HCT116 (cell line): ENCODE measurements around the gene ITPR2. TPM values are rescaled to one million over a fixed set of nuclear protein-coding genes. Genes with fewer than 3 reads are reported as not detected.

Experiments used
- ATAC-seq: fragments of 200-7000 bp; cut with Tn5 transposase; 2 replicates; pipeline ENCODE4 v1.9.1; 2020; ENCODE audit warnings: mild to moderate bottlenecking, moderate library complexity
- BruUV-seq: library from RNA; stranded (reverse); fragments of 400-500 nt; replicated peaks from 2 replicates; lab custom pipeline; 2021; lab: Mats Ljungman, UMichigan
- CTCF ChIA-PET: fragments of 300-600 bp; sonication (Branson Sonifier 250); formaldehyde crosslinking; loops from one replicate; lab custom pipeline; 2021; ENCODE audit warnings: antibody characterized with exemption; lab: Charles Lee
- POLR2A ChIA-PET: fragments of 300-600, 350-600 bp; sonication (Branson Sonifier 250); formaldehyde crosslinking; loops from one replicate; lab custom pipeline; 2021; ENCODE audit warnings: antibody characterized with exemption; lab: Charles Lee
- RAD21 ChIA-PET, 2 experiments: fragments of 300-600 bp; sonication (Branson Sonifier 250); formaldehyde crosslinking; loops; one replicate each; lab custom pipeline; 2023; ENCODE audit warnings: low total read pairs in 2 of 2; ENCODE audit not compliant: uncharacterized antibody in 2 of 2, unreplicated experiment in 2 of 2, low non-redundant PET in 1 of 2; lab: Charles Lee
- DNase-seq: peaks from one replicate; pipeline ENCODE4 v3.0.0-alpha.2; 2010; ENCODE audit warnings: low read depth, low spot score
- H2AFZ ChIP-seq: fragments of 200-600 bp; shearing (Covaris generic), sonication (generic); 2 replicates; pipeline ENCODE4 v1.6.1; 2017; ENCODE audit warnings: low read depth, mixed run types, mixed read lengths, antibody characterized with exemption, low read length; ENCODE audit not compliant: poor library complexity, severe bottlenecking
- H3K27ac ChIP-seq: 2 replicates; pipeline ENCODE4 v1.5.1; 2012; ENCODE audit warnings: low read depth, low read length
- H3K27me3 ChIP-seq: fragments of 200-600 bp; sonication (generic); 2 replicates; pipeline ENCODE4 v1.6.1; 2016; ENCODE audit warnings: mixed run types, low read length, mixed read lengths; ENCODE audit not compliant: insufficient read depth
- H3K36me3 ChIP-seq, 2 experiments: fragments of 200-500 bp in 1 of 2; fragments of 200-600 bp in 1 of 2; sonication (Bioruptor generic) in 1 of 2; sonication (generic) in 1 of 2; 2 replicates each; pipeline versions ENCODE4 v1.5.1 to v1.6.1; 2014 to 2016; ENCODE audit warnings: low read length in 2 of 2, inconsistent platforms in 1 of 2, mixed read lengths in 1 of 2, mixed run types in 1 of 2; ENCODE audit not compliant: insufficient read depth in 2 of 2, control insufficient read depth in 1 of 2
- H3K4me1 ChIP-seq, 2 experiments: fragments of 200-600 bp in 1 of 2; sonication (generic) in 1 of 2; 2 replicates each; pipeline versions ENCODE4 v1.5.1 to v1.6.1; 2012 to 2017; ENCODE audit warnings: low read length in 2 of 2, inconsistent platforms in 1 of 2, mild to moderate bottlenecking in 1 of 2, mixed read lengths in 1 of 2, mixed run types in 1 of 2, moderate library complexity in 1 of 2; ENCODE audit not compliant: insufficient read depth in 2 of 2, control insufficient read depth in 1 of 2
- H3K4me2 ChIP-seq: fragments of 200-600 bp; sonication (generic); 2 replicates; pipeline ENCODE4 v1.6.1; 2017; ENCODE audit warnings: mixed run types, low read length, mixed read lengths
- H3K4me3 ChIP-seq, 2 experiments: fragments of 200-600 bp in 1 of 2; sonication (generic) in 1 of 2; replicated peaks in 1 of 2; 2 replicates each; pipeline ENCODE4 v1.5.1; 2011 to 2016; ENCODE audit warnings: low read length in 2 of 2, control low read depth in 1 of 2, low read depth in 1 of 2, mild to moderate bottlenecking in 1 of 2, mixed read lengths in 1 of 2, mixed run types in 1 of 2
- H3K79me2 ChIP-seq: fragments of 200-600 bp; sonication (generic); 2 replicates; pipeline ENCODE4 v1.6.1; 2017; ENCODE audit warnings: mild to moderate bottlenecking, mixed run types, low read length, moderate library complexity, mixed read lengths; ENCODE audit not compliant: insufficient read depth
- H3K9ac ChIP-seq: fragments of 200-600 bp; sonication (generic); 2 replicates; pipeline ENCODE4 v1.6.1; 2016; ENCODE audit warnings: low read length, mixed read lengths
- H3K9me2 ChIP-seq: fragments of 200-600 bp; sonication (generic), shearing (Covaris generic); 2 replicates; pipeline ENCODE4 v1.6.1; 2017; ENCODE audit warnings: mixed run types, mild to moderate bottlenecking, moderate library complexity; ENCODE audit not compliant: insufficient read depth
- H3K9me3 ChIP-seq, 2 experiments: fragments of 200-500 bp in 1 of 2; fragments of 200-600 bp in 1 of 2; sonication (Bioruptor generic) in 1 of 2; sonication (generic) in 1 of 2; 2 replicates each; pipeline ENCODE4 v1.6.1; 2014 to 2017; ENCODE audit warnings: low read length in 2 of 2, mixed read lengths in 2 of 2, inconsistent platforms in 1 of 2, low read depth in 1 of 2, mild to moderate bottlenecking in 1 of 2, mixed run types in 1 of 2, moderate library complexity in 1 of 2; ENCODE audit not compliant: control insufficient read depth in 1 of 2, insufficient read depth in 1 of 2
- H4K20me1 ChIP-seq: fragments of 200-600 bp; sonication (generic), shearing (Covaris generic); 2 replicates; pipeline ENCODE4 v1.6.1; 2017; ENCODE audit warnings: mixed run types, mild to moderate bottlenecking, moderate library complexity; ENCODE audit not compliant: insufficient read depth
- CBX3 ChIP-seq: IDR thresholded peaks from 2 replicates; pipeline ENCODE4 v1.6.1; 2012; ENCODE audit warnings: low read depth
- EGR1 ChIP-seq: IDR thresholded peaks from 2 replicates; pipeline ENCODE4 v1.6.1; 2012; ENCODE audit warnings: low read depth
- EZH2 ChIP-seq: fragments of 200-600 bp; sonication (generic); IDR thresholded peaks from 2 replicates; pipeline ENCODE4 v1.6.1; 2017; ENCODE audit warnings: antibody characterized with exemption, mixed run types
- EZH2phosphoT487 ChIP-seq: fragments of 200-600 bp; IDR thresholded peaks from 2 replicates; pipeline ENCODE4 v1.6.1; 2018; ENCODE audit warnings: antibody characterized with exemption, borderline replicate concordance
- JUND ChIP-seq: IDR thresholded peaks from 2 replicates; pipeline ENCODE4 v1.6.1; 2012
- POLR2A ChIP-seq: IDR thresholded peaks from 2 replicates; pipeline ENCODE4 v1.7.0; 2011; ENCODE audit warnings: borderline replicate concordance; ENCODE audit not compliant: insufficient read depth, insufficient read length; ENCODE audit errors: extremely low read depth
- POLR2AphosphoS5 ChIP-seq: IDR thresholded peaks from 2 replicates; pipeline ENCODE4 v1.6.1; 2011; ENCODE audit warnings: mild to moderate bottlenecking, low read depth, low read length, moderate library complexity
- SP1 ChIP-seq: IDR thresholded peaks from 2 replicates; pipeline ENCODE4 v1.6.1; 2012; ENCODE audit warnings: low read depth
- TCF7L2 ChIP-seq: IDR thresholded peaks from 2 replicates; pipeline ENCODE4 v1.7.0; 2011; ENCODE audit warnings: borderline replicate concordance, inconsistent platforms; ENCODE audit not compliant: insufficient read depth, insufficient read length; ENCODE audit errors: extremely low read depth
- ZFX ChIP-seq: fragments of 450-650 bp; IDR thresholded peaks from 2 replicates; pipeline ENCODE4 v1.6.1; 2017
- ZNF274 ChIP-seq: fragments of 200-500 bp; sonication (Bioruptor generic); IDR thresholded peaks from 2 replicates; pipeline ENCODE4 v1.6.1; 2014; ENCODE audit warnings: mild to moderate bottlenecking, low read depth, low read length, inconsistent platforms
- intact Hi-C: fragments of 100-400 bp; cut with micrococcal nuclease; formaldehyde crosslinking; loops from 2 replicates; pipeline ENCODE4 v1.10.0; 2022
- total RNA-seq: library from RNA; stranded (reverse); gene quantifications from one replicate; pipeline ENCODE4 v1.2.1, GENCODE V29; 2021; ENCODE audit not compliant: unreplicated experiment
- TF ChIP-seq, protein P1 (sequence below): IDR thresholded peaks from 2 replicates; pipeline ENCODE4 v1.6.1; 2012; ENCODE audit warnings: low read depth
- TF ChIP-seq, protein P2 (sequence below): IDR thresholded peaks from 2 replicates; pipeline ENCODE4 v1.6.1; 2012
- TF ChIP-seq, protein P3 (sequence below), 3 experiments: fragments of 200-600 bp in 1 of 3; sonication (generic) in 1 of 3; IDR thresholded peaks in 2 of 3; conservative IDR thresholded peaks in 1 of 3; 2 replicates each; pipeline ENCODE4 v1.5.1; 2012 to 2017; ENCODE audit warnings: low read depth in 2 of 3, low read length in 2 of 3, antibody characterized with exemption in 1 of 3, borderline replicate concordance in 1 of 3, control low read depth in 1 of 3, mild to moderate bottlenecking in 1 of 3, mixed read lengths in 1 of 3, mixed run types in 1 of 3, moderate library complexity in 1 of 3; ENCODE audit not compliant: insufficient read depth in 1 of 3
- TF ChIP-seq, protein P4 (sequence below): IDR thresholded peaks from 2 replicates; pipeline ENCODE4 v1.6.1; 2012

The ITPR2 gene
- total RNA-seq, 1 experiment from 2014 or later, result 6.5 TPM

DNA sequence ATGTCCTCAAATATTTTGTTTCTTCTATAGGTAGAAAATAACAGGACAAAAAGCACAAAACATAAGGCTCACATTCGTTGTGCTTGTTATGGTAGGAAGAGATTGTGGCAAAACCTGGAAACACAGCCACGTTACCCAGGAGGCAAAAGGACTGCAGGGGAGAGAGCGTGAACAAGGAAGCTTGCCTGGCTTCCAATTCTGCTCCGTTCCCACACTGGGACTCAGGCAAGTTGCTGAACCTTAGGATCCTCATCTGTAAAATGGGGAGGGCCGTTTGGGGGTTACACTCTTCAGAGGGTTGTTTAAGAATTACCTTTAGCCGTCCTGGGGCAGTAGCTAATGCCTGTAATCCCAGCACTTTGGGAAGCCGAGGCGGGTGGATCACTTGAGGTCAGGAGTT is 432.4 kb downstream of the ITPR2 start (continued):
- TF ChIP-seq, protein P1, sequence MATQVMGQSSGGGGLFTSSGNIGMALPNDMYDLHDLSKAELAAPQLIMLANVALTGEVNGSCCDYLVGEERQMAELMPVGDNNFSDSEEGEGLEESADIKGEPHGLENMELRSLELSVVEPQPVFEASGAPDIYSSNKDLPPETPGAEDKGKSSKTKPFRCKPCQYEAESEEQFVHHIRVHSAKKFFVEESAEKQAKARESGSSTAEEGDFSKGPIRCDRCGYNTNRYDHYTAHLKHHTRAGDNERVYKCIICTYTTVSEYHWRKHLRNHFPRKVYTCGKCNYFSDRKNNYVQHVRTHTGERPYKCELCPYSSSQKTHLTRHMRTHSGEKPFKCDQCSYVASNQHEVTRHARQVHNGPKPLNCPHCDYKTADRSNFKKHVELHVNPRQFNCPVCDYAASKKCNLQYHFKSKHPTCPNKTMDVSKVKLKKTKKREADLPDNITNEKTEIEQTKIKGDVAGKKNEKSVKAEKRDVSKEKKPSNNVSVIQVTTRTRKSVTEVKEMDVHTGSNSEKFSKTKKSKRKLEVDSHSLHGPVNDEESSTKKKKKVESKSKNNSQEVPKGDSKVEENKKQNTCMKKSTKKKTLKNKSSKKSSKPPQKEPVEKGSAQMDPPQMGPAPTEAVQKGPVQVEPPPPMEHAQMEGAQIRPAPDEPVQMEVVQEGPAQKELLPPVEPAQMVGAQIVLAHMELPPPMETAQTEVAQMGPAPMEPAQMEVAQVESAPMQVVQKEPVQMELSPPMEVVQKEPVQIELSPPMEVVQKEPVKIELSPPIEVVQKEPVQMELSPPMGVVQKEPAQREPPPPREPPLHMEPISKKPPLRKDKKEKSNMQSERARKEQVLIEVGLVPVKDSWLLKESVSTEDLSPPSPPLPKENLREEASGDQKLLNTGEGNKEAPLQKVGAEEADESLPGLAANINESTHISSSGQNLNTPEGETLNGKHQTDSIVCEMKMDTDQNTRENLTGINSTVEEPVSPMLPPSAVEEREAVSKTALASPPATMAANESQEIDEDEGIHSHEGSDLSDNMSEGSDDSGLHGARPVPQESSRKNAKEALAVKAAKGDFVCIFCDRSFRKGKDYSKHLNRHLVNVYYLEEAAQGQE, result no peak
- TF ChIP-seq SP1, result no peak
- no peak for TF ChIP-seq POLR2A
- TF ChIP-seq EGR1, result no peak
- TF ChIP-seq ZNF274, result no peak
- TF ChIP-seq TCF7L2, result no peak
- TF ChIP-seq POLR2AphosphoS5, result no peak

DNA sequence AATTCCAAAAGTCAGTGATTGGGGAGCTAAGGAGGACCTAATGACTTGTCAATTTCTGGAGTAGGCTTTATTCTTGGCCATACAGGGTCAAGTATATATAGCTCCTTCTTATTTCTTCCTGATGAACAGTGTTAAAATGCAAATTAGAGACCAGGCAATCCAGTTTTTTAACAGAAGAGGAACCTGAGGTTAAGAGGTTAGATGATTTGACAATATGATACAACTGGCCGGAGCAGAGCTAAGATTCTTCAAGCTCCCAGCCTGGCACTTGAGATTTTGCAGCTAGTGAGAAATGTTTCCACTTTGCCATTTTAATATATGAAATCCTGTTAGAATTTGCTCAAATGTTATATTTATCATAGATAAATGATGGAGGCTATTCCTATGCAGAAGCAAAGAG is 433.6 kb downstream of the ITPR2 start:
- H3K4me1 ChIP-seq, result peaks cover 8 to 12% of the 10 kb centered on the region in 2 experiments
- no peak overlapping the region for H2AFZ ChIP-seq
- no peaks in the 10 kb centered on the region for H3K9me3 ChIP-seq
- no peaks in the 10 kb centered on the region for H3K36me3 ChIP-seq
- DNase-seq (no peak), ATAC-seq (no peak)
- H3K4me2 ChIP-seq, result no peak overlapping the region
- no peaks in the 10 kb centered on the region for H3K79me2 ChIP-seq
- TF ChIP-seq CBX3, result no peak
- TF ChIP-seq, protein P2, sequence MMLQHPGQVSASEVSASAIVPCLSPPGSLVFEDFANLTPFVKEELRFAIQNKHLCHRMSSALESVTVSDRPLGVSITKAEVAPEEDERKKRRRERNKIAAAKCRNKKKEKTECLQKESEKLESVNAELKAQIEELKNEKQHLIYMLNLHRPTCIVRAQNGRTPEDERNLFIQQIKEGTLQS, result no peak
- TF ChIP-seq POLR2A, result no peak
- no peak for TF ChIP-seq EZH2
- TF ChIP-seq ZFX, result no peak
- TF ChIP-seq, protein P3, sequence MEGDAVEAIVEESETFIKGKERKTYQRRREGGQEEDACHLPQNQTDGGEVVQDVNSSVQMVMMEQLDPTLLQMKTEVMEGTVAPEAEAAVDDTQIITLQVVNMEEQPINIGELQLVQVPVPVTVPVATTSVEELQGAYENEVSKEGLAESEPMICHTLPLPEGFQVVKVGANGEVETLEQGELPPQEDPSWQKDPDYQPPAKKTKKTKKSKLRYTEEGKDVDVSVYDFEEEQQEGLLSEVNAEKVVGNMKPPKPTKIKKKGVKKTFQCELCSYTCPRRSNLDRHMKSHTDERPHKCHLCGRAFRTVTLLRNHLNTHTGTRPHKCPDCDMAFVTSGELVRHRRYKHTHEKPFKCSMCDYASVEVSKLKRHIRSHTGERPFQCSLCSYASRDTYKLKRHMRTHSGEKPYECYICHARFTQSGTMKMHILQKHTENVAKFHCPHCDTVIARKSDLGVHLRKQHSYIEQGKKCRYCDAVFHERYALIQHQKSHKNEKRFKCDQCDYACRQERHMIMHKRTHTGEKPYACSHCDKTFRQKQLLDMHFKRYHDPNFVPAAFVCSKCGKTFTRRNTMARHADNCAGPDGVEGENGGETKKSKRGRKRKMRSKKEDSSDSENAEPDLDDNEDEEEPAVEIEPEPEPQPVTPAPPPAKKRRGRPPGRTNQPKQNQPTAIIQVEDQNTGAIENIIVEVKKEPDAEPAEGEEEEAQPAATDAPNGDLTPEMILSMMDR (IDR thresholded peaks at IDR 0.05 in 2 of 3, conservative IDR thresholded peaks at IDR 0.05 in 1 of 3; ENCODE audit: borderline replicate concordance in 1 of 3, insufficient read depth in 1 of 3, low read depth in 2 of 3, low read length in 2 of 3), result no peak
- no peak for TF ChIP-seq TCF7L2
- TF ChIP-seq, protein P4, sequence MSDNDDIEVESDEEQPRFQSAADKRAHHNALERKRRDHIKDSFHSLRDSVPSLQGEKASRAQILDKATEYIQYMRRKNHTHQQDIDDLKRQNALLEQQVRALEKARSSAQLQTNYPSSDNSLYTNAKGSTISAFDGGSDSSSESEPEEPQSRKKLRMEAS, result no peak
- no peak for TF ChIP-seq EZH2phosphoT487
- TF ChIP-seq, protein P1, result no peak
- TF ChIP-seq EGR1, result no peak
- no peak for TF ChIP-seq JUND
- TF ChIP-seq ZNF274, result no peak
- TF ChIP-seq SP1, result no peak
- no TSS peak for BruUV-seq
- no peak overlapping the region for H3K9ac ChIP-seq
- POLR2A ChIA-PET, result no interaction called here
- H4K20me1 ChIP-seq, result no peaks in the 10 kb centered on the region
- no peak overlapping the region for H3K27ac ChIP-seq
- CTCF ChIA-PET, result no interaction called here
- H3K4me3 ChIP-seq, result no peak overlapping the region
- H3K27me3 ChIP-seq, result no peaks in the 10 kb centered on the region
- RAD21 ChIA-PET, result no interaction called here
- intact Hi-C loops, result no loop called here
- no peaks in the 10 kb centered on the region for H3K9me2 ChIP-seq
